PC-3 (cell line): Measurements from ENCODE around the gene SHROOM3.

Experiments used
- EZH2 ChIP-seq: fragments of 300-600 bp; sonication (generic); IDR thresholded peaks from one replicate; pipeline ENCODE4 v1.6.1; 2017; ENCODE audit warnings: antibody characterized with exemption, mild to moderate bottlenecking, low read length; ENCODE audit not compliant: unreplicated experiment
- TF ChIP-seq, protein P1 (sequence below): fragments of 300-600 bp; sonication (generic); conservative IDR thresholded peaks from 2 replicates; pipeline ENCODE4 v1.5.1; 2017; ENCODE audit warnings: antibody characterized with exemption, low read depth, mild to moderate bottlenecking, low read length

GRCh38 chr4:76748649-76749048 lies 313.6 kb downstream of the SHROOM3 start:
- no peak for TF ChIP-seq EZH2
- TF ChIP-seq, protein P1, sequence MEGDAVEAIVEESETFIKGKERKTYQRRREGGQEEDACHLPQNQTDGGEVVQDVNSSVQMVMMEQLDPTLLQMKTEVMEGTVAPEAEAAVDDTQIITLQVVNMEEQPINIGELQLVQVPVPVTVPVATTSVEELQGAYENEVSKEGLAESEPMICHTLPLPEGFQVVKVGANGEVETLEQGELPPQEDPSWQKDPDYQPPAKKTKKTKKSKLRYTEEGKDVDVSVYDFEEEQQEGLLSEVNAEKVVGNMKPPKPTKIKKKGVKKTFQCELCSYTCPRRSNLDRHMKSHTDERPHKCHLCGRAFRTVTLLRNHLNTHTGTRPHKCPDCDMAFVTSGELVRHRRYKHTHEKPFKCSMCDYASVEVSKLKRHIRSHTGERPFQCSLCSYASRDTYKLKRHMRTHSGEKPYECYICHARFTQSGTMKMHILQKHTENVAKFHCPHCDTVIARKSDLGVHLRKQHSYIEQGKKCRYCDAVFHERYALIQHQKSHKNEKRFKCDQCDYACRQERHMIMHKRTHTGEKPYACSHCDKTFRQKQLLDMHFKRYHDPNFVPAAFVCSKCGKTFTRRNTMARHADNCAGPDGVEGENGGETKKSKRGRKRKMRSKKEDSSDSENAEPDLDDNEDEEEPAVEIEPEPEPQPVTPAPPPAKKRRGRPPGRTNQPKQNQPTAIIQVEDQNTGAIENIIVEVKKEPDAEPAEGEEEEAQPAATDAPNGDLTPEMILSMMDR: peak; percentile 58
